GM13977 (cell line): Measurements from ENCODE around the gene XRCC3.

Source experiments
- DNase-seq: peaks from one replicate; pipeline ENCODE4 v3.0.0; 2012; ENCODE audit warnings: low spot score
- in situ Hi-C: fragments of 300-500 bp; cut with MboI; formaldehyde crosslinking; loops from one replicate; pipeline ENCODE4 v1.12.0; 2022; ENCODE audit warnings: low sequenced_read_pairs, low pct_unique_long_range_greater_than_20kb, mixed read lengths, inconsistent platforms; ENCODE audit not compliant: unreplicated experiment
- TF ChIP-seq, protein P1 (sequence below): IDR thresholded peaks from 2 replicates; pipeline ENCODE4 v1.5.1; 2012; ENCODE audit warnings: mild to moderate bottlenecking, control low read depth; ENCODE audit not compliant: insufficient read depth; ENCODE audit errors: extremely low read depth, missing control alignments

The XRCC3 gene

GRCh38 chr14:103735815-103736545 lies 20.7 kb upstream of the XRCC3 start:
- in situ Hi-C loops, result no loop called here
- TF ChIP-seq, protein P1, sequence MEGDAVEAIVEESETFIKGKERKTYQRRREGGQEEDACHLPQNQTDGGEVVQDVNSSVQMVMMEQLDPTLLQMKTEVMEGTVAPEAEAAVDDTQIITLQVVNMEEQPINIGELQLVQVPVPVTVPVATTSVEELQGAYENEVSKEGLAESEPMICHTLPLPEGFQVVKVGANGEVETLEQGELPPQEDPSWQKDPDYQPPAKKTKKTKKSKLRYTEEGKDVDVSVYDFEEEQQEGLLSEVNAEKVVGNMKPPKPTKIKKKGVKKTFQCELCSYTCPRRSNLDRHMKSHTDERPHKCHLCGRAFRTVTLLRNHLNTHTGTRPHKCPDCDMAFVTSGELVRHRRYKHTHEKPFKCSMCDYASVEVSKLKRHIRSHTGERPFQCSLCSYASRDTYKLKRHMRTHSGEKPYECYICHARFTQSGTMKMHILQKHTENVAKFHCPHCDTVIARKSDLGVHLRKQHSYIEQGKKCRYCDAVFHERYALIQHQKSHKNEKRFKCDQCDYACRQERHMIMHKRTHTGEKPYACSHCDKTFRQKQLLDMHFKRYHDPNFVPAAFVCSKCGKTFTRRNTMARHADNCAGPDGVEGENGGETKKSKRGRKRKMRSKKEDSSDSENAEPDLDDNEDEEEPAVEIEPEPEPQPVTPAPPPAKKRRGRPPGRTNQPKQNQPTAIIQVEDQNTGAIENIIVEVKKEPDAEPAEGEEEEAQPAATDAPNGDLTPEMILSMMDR, result no peak

GRCh38 chr14:103735439-103735814 lies 20.2 kb upstream of the XRCC3 start:
- DNase-seq, result no peak
- in situ Hi-C loops, result no loop called here
- TF ChIP-seq, protein P1, result no peak

More at GRCh38 chr14:103735815-103736545, 20.7 kb upstream of the XRCC3 start:
- no peak for DNase-seq

- in situ Hi-C loops, result no loop called here
- no peak for DNase-seq
- TF ChIP-seq, protein P1, result no peak
These were observed 19.8 kb upstream of the XRCC3 start for GRCh38 chr14:103735022-103735421.

GRCh38 chr14:103734081-103734888 lies 19.0 kb upstream of the XRCC3 start:
- TF ChIP-seq, protein P1, result no peak
- no peak for DNase-seq
- in situ Hi-C loops, result no loop called here

DNA sequence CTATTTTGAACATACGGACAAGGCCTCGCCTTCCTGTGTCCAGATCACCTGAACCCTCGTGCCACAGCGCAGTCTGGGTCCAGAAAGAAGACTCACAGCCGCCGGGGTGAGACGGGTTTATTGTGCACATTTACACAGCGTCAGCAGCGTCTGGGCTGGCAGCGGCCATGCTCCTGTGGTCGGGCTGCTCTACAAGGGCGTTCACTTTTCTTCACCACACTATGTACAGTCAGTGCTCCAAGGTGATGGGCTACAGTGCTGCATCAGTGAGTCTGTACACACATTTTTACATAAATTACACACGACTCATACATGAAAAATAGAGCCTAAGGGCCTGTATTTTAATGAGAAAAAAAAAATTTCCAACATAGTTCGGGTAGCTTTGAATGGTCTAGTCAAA lies 18.4 kb upstream of the XRCC3 start:
- TF ChIP-seq, protein P1, result no peak
- in situ Hi-C loops, result no loop called here
- DNase-seq, result no peak

GRCh38 chr14:103732868-103733620 lies 17.8 kb upstream of the XRCC3 start:
- TF ChIP-seq, protein P1, result no peak
- peak; percentile 24 for DNase-seq
- in situ Hi-C loops, result no loop called here
